GM18861 (cell line): ENCODE results near the gene MAP4K3.

ENCODE experiments used
- ATAC-seq: cut with Tn5 transposase; IDR thresholded peaks from one replicate; pipeline ENCODE4 v1.9.1; 2021; ENCODE audit not compliant: unreplicated experiment

Gene MAP4K3

DNA sequence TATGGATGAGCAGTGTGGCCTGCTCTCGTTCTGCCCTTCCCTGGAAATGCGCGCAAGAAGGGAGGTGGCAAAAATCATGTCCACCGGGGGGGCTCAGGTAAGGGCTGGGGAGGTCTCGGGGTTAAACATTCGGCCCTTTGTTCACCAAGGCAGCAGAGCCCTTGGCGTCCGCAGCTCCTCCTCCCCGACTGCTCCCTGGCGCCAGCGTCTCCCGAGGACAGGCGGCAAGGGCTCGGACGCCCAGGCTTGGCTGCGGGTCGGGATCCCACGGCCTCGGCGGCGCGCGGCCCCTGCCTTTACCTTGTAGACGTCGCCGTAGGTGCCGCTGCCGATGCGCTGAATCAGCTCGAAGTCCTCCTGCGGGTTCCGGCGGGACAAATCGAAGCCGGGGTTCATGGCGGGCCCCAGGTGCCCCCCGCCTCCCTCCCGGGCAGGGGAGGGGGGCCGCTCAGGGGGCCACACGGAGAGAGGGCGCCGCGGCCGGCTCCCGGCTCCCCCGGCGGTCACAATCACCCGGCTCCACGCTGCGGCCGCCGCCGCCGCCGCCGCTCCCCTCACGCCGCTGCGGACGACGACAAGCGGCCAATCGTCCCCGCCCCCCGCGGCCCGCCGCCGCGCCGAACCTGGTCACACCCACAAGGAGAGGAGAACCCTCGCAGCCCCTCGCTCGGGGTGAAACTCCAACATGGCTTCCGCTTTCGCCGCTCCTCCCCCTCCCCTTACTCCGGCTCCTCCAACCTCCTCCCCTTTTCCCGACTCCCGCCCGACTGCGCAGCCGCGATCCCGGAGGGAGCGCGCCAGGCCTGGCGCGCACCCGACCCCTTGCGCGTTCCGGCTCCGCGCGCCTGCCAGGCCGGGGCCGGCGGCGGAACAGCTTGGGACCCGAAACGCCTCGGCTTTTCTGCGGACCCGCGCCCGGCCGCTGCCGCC, at the start of gene MAP4K3:
TSS of gene MAP4K3 (minus strand) at position 694 of the 930 bp plus-strand sequence. CDS start at position 396, 298 bp downstream.
- ATAC-seq = peak; percentile 59

- no peak for ATAC-seq
Measured at GRCh38 chr2:39486071-39486470, 49.0 kb upstream of the MAP4K3 start.

GRCh38 chr2:39484620-39485495, 47.8 kb upstream of the MAP4K3 start:
- ATAC-seq = no peak

DNA sequence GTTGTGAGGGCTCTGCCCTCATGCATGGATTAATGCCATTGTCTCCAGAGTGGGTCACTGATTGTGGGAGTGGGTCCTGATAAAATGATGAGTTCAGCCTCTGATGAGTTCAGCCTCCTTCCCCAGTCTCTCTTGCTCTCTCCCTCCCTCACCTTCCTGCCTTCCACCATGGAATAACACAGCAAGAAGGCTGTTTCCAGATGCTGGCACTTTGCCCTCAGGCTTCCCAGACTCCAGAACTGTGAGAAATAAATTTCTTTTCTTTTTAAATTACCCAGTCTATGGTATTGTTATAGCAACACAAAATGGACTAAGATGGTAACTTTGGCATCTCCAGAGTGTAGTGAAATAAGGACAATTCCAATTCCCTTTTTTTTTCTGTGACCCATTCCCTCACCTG, 47.1 kb upstream of the MAP4K3 start:
- ATAC-seq = no peak

DNA sequence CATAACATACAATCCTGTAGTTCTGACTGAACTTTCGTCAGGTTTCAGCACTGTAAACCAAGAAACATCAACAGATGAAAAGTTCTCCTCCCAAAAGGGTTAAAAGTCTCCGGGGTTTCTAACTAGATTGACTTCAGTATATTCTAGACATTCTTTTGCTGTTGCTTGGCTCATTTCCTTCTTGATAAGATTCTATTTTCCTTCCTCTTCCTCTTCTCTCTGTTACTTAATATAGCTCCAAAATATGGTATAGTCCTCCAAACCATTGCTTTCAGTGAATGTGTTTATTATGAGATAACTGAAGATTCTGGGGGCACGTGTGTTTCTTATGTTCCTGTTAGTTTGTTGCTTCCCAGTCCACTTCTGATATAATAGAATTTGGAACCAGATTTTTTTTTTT, 46.4 kb upstream of the MAP4K3 start:
- no peak for ATAC-seq

- no peak for ATAC-seq
Measured at GRCh38 chr2:39481611-39482010, 44.5 kb upstream of the MAP4K3 start.

DNA sequence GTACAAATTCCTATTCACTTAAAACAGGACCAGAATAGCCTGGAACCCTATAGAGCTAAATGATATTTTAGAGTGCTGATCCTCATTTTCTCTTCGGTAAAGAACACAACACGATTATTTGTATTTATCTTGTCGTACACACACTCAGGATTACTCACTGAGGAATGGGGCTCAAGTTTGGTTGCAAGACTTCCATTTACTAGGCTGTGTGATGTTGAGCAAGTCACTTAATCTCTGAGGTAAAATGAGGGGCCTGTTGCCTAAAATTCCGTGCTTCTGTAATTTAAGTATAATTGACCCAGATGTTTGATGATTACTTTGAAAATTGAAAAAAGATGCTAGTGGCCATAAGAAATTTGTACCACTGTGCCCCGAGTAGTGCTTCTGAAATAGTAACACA, 42.6 kb upstream of the MAP4K3 start:
- no peak for ATAC-seq

DNA sequence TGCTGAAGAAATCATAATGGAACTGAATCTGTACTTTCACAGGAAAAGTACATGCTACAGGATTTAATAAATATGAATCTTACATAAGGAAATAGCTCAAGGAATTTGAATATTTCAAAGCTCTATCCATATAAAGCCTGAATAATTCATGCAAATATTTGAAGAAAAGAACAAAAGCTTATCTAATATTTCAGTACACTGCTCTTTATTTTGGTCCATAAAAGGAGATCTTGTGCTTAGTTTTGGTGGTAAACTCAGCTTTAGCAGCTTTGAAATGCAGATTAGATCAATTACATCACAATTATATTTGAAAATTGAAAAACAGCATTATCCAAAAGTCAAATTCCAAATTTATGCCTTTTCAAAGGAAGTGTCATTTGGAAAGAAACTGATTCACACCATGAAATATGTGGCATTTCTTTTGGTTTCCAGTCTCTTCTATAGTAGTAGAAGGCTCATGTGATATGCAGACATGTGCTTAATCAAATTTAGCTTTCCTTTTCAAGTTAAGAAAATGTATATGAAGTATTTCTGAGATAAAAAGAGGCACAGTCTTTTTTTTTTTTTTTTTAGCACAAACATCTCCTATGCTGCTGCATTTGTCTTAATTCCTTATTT, 42.1 kb upstream of the MAP4K3 start:
- ATAC-seq = no peak

DNA sequence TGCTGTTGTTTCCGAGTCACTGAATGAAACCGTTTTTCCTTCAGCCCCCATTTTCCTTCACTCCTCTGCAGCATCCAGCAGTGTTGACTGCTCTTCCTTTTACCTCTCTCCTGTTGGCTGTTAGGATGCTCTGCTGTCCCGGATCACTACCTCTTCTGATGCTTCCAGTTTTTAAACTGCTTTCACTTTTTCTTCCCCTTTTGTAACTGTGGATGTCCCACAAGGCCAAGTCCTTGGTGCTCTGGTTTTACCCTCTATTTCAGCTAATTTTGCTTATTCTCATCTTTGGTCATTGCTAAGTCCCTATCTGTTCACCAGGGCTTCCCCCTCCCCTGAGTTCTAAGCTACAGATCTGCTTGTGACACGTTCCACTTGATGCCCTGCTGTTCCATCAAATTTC, 39.4 kb upstream of the MAP4K3 start:
- peak; percentile 93 for ATAC-seq

DNA sequence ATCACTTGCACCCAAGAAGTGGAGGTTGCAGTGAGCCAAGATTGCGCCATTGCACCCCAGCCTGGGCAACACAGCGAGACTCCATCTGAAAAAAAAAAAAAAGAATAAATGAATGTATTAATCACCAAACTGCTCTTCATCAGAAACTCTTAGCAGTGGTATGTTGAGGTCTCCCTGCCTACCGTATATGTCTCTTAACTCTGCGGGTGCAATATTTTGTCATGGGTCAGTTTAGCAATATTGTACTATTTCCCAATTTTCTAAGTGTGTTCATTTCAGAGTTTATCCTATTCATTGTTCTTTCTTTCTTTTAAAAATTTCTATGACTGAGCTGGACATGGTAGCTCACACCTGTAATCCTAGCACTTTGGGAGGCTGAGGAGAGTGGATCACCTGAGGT, 37.9 kb upstream of the MAP4K3 start:
- ATAC-seq = no peak

- ATAC-seq = peak; percentile 42
Measured at GRCh38 chr2:39470580-39470979, 33.5 kb upstream of the MAP4K3 start.

DNA sequence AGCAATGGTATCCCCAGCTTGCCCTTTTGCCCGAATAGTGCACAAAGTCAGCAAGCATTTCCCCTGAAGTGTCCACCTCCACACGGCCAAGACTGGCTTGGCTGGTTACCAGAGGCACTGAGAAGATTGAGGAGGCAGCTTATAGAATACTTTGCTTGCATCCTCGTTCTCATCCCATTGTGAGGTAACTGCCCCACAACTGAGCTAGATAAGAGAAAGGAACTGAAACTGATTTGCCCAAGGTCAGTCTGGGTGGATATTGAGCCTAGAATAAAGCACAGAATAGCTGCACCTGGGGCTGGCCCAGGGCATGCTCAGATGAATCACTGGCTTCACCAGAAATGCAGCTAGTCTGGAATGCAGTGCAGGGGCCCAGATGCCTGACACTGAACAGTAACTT, 32.7 kb upstream of the MAP4K3 start:
- ATAC-seq = peak; percentile 89

DNA sequence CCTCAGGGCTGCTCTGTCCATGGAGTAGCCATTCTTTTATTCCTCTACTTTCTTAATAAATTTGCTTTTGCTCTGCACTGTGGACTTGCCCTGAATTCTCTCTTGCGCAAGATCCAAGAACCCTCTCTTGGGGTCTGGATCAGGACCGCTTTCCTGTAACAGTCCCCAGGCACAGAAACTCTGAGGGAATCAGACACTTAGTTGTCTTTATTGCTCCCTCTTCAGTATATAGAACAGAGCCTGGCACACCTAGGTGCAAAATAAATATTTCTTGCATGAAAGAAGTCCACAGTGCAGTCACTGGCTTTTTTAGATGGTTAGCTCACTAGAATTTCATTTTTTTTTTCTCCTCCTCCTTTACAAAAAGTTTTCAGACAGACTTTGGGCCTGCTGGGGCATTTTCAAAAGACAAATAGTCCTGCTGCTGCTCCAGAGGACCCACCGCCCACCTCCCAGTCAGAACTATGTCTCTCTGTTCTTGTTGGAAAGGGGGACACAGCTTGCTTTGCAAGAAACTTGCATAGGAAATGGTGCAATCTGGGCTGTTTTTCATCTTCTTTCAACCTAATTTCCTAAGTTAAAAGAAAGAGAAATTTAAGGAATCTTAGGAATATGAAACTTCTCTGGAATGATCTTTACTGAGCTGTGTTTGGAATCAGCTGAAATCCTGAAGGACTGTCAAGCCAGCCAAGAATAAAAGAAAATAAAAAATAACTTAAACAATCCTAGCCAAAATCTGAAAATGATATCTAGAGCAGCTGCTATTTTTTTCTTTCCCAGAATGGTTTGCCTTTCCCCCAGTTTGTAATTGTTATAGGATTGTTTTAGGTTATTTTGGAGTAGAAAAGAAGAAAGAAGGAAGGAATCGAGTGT, 31.7 kb upstream of the MAP4K3 start:
- ATAC-seq = no peak

GRCh38 chr2:39466311-39466710, 29.2 kb upstream of the MAP4K3 start:
- ATAC-seq = no peak

GRCh38 chr2:39464864-39465263, 27.8 kb upstream of the MAP4K3 start:
- ATAC-seq = no peak

GRCh38 chr2:39455826-39456225, 18.7 kb upstream of the MAP4K3 start:
- ATAC-seq = no peak

DNA sequence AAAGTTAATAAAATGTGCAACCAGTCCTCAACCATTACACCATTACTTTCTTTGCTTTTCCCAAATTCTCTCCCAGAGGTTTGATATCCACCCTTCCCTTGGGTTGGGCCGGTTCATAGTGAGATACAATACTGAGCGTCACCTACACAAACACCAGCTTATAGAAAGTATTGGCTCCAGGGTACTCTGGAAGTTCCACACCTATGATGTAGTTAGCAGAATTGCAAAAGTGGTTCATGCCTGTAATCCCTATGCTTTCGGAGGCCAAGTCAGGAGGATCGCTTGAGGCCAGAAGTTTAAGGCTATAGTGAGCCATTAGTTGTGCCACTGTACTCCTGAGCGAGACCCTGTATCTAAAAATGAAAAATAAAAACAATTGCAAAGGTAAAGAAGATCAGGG, 15.3 kb upstream of the MAP4K3 start:
- ATAC-seq = no peak

- ATAC-seq = no peak
Measured at GRCh38 chr2:39451954-39452353, 14.9 kb upstream of the MAP4K3 start.

- no peak for ATAC-seq
Measured at GRCh38 chr2:39448169-39448502, 11.1 kb upstream of the MAP4K3 start.
